ENCODE results near the gene TEX22.
A peak's percentile ranks its signal among the peaks of the same experiment; 100 is the strongest.

Gene TEX22

DNA sequence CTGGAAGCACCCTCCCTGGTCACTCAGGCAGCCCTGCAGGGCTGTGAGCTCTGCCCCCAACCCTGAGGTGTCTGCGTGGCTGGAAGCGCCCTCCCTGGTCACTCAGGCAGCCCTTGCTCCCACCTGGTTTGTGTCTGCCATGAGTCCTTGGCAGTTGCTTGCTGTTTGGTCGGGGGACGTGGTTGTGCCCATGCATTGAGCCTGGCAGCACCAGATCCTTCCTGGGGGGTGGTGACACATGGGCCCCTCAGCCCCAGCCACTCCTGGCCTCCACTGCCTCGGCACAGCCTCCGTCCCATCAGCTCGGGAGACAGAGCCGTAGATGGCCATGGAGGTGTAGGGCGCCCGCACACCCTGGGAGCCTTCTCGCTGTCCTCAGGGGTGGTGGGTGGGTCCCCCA is 40.8 kb downstream of the TEX22 start:
- Mint-ChIP-seq H3K4me1 (peaks cover 5% of the 10 kb centered on the region), H3K9me3 (peaks cover 20% of the 10 kb centered on the region), H3K27ac (no peak overlapping the region), H3K4me3 (no peak overlapping the region), H3K27me3 (ENCODE audit: low read depth, poor library complexity) (no peaks in the 10 kb centered on the region), H3K36me3 (ENCODE audit: low read depth) (peaks cover 49% of the 10 kb centered on the region)
- DNase-seq = no peak
- TF ChIP-seq, protein P1, sequence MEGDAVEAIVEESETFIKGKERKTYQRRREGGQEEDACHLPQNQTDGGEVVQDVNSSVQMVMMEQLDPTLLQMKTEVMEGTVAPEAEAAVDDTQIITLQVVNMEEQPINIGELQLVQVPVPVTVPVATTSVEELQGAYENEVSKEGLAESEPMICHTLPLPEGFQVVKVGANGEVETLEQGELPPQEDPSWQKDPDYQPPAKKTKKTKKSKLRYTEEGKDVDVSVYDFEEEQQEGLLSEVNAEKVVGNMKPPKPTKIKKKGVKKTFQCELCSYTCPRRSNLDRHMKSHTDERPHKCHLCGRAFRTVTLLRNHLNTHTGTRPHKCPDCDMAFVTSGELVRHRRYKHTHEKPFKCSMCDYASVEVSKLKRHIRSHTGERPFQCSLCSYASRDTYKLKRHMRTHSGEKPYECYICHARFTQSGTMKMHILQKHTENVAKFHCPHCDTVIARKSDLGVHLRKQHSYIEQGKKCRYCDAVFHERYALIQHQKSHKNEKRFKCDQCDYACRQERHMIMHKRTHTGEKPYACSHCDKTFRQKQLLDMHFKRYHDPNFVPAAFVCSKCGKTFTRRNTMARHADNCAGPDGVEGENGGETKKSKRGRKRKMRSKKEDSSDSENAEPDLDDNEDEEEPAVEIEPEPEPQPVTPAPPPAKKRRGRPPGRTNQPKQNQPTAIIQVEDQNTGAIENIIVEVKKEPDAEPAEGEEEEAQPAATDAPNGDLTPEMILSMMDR (IDR thresholded peaks at IDR 0.05) = no peak

DNA sequence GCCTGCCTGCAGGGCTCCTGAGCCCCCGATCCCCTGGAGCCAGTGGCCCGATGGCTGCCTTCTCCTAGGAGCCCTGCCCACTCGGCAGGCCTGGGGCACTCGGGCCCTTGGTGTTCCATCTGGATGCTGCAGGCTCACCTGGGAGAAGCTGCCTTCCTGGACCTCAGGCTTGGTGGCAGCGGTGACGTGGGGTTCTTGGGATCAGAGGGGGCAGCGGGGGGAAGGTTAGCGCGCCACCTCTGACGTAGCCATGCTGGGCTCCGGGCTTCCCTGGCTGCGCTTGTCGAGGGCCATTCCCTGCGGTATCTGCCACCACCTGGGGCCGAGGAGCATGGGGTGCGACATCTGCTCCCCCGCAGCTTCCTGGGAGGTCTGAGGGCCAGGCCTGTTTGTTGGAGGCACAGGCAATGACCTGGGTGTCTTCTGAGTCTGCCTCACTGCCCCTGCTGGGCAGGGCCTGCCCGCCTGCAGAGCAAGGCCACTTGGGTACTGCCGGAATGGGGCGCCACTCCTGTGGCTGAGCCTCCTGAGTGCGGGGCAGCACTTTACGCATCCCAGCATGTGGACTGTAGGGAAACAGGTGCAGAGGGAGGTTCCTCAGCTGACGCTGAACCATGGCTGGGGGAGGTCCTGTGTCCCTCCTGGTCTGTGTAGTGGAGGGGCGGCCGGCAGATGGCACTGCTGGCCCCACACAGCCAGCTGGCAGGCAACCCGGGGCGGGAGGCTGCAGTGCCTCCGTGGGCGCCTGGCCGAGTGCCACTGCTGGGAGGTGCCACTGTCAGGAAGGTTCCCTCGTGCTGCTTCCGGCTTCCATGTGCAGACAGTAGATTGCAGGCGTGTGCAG is 41.6 kb downstream of the TEX22 start:
- Mint-ChIP-seq H3K4me1 (peaks cover 5% of the 10 kb centered on the region), H3K4me3 (no peak overlapping the region), H3K36me3 (ENCODE audit: low read depth) (peaks cover 42% of the 10 kb centered on the region), H3K9me3 (peaks cover 15% of the 10 kb centered on the region), H3K27ac (no peak overlapping the region), H3K27me3 (ENCODE audit: low read depth, poor library complexity) (no peaks in the 10 kb centered on the region)
- TF ChIP-seq, protein P1 (IDR thresholded peaks at IDR 0.05) = no peak
- DNase-seq = no peak

DNA sequence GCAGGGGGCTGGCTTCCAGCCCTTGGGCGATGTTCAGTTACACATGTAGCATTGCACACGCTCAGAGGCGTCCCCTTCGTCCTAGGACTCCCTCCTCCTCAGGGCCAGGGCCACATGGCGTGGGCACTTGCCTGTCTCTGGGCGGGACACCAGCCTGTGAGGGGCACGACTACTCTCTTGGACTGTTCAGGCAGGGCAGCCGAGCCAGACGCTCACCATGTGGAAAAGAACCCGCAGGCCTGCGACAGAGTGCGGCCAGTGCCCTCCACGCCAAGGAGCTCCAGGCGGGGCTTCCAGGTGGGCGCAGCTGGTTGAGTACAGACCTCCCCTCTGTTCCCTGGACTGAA is 42.2 kb downstream of the TEX22 start:
- TF ChIP-seq, protein P1 (IDR thresholded peaks at IDR 0.05) = no peak
- H3K27ac Mint-ChIP-seq = no peak overlapping the region
- H3K27me3 Mint-ChIP-seq (ENCODE audit: low read depth, poor library complexity) = no peaks in the 10 kb centered on the region
- H3K4me3 Mint-ChIP-seq = no peak overlapping the region
- H3K9me3 Mint-ChIP-seq = peaks cover 9% of the 10 kb centered on the region
- H3K36me3 Mint-ChIP-seq (ENCODE audit: low read depth) = peaks cover 36% of the 10 kb centered on the region
- H3K4me1 Mint-ChIP-seq = peaks cover 7% of the 10 kb centered on the region
- DNase-seq = no peak

DNA sequence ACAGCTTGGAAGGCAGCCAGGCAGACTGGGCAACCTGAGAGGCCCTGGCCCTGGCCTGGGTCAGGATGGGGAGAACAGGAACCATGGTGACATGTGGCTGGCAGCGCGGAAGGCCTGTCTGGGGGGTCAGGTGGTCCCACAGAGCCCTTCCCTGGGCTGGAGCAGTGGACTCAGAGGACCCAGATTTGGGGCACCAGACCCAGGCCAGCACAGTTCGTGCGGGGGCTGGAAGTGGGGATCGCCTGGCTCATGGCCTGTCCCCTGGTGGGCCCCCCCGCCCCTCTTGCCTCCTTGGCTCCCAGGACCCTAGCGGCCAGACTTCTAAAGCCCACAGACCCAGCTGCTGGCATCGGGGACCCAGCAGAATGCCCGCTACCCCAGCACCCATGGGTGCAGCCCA is 42.7 kb downstream of the TEX22 start:
- peaks cover 31% of the 10 kb centered on the region for H3K36me3 Mint-ChIP-seq (ENCODE audit: low read depth)
- TF ChIP-seq, protein P1 (IDR thresholded peaks at IDR 0.05) = no peak
- no peak overlapping the region for H3K4me3 Mint-ChIP-seq
- peaks cover 11% of the 10 kb centered on the region for H3K4me1 Mint-ChIP-seq
- no peak for DNase-seq
- H3K27me3 Mint-ChIP-seq (ENCODE audit: low read depth, poor library complexity) = no peaks in the 10 kb centered on the region
- H3K27ac Mint-ChIP-seq = no peak overlapping the region
- peaks cover 4% of the 10 kb centered on the region for H3K9me3 Mint-ChIP-seq

DNA sequence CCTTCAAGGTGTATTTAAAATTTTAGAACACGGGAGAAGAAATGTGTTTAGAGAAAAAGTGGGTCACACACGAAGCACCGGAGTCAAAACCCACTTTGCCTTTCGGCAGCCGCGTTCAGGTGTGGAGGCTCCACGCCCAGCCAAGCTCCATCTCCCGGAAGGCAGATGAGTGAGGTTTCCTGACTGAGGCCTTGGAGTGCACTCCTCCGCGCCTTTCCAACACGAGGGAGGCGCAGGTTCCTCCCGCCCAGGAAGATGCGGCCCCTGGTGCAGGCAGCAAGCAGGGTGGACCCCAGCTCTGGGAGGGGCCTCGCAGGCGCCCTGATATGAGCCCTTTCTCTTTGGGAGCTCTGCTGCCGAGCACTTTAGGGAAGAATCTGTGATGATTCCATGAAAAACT is 43.8 kb downstream of the TEX22 start:
- DNase-seq = no peak
- TF ChIP-seq, protein P1 (IDR thresholded peaks at IDR 0.05) = no peak
- peak overlapping the region; percentile 64 for H3K27ac Mint-ChIP-seq
- no peaks in the 10 kb centered on the region for H3K27me3 Mint-ChIP-seq (ENCODE audit: low read depth, poor library complexity)
- peaks cover 20% of the 10 kb centered on the region for H3K36me3 Mint-ChIP-seq (ENCODE audit: low read depth)
- H3K4me1 Mint-ChIP-seq = peaks cover 15% of the 10 kb centered on the region
- no peak overlapping the region for H3K4me3 Mint-ChIP-seq
- H3K9me3 Mint-ChIP-seq = no peaks in the 10 kb centered on the region

DNA sequence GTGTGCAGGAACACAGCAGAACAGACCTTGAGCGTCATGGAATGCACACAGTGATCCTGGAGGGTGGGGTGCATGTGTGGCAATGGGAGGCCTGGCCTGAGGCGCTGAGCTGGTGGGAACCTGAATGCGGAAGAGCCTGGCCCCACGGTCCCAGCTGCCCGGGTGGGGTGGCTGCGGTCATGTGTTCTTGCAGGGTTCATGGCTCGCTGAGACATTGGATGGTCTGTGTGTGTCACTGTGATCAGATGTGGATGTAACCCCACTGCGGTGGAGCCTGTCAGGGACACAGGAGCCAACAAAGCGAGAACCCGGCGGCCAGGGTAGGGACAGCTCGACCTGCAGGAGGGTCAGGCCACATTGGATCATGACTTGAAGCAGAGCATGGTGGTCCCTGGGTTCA is 44.5 kb downstream of the TEX22 start:
- TF ChIP-seq, protein P1 (IDR thresholded peaks at IDR 0.05) = no peak
- Mint-ChIP-seq H3K27me3 (ENCODE audit: low read depth, poor library complexity) (no peaks in the 10 kb centered on the region), H3K27ac (peak overlapping the region; percentile 64), H3K4me1 (peaks cover 15% of the 10 kb centered on the region), H3K36me3 (ENCODE audit: low read depth) (peaks cover 20% of the 10 kb centered on the region), H3K4me3 (no peak overlapping the region), H3K9me3 (no peaks in the 10 kb centered on the region)
- no peak for DNase-seq

All from nephron progenitor cell (in vitro differentiated cells).